GM15510 (cell line): ENCODE results near the gene RTN3.

ENCODE experiments used
- POLR2A ChIP-seq: IDR thresholded peaks from 3 replicates; pipeline ENCODE4 v1.6.1; 2011; ENCODE audit warnings: borderline replicate concordance; ENCODE audit not compliant: insufficient read length; ENCODE audit errors: extremely low read depth

The RTN3 gene

DNA sequence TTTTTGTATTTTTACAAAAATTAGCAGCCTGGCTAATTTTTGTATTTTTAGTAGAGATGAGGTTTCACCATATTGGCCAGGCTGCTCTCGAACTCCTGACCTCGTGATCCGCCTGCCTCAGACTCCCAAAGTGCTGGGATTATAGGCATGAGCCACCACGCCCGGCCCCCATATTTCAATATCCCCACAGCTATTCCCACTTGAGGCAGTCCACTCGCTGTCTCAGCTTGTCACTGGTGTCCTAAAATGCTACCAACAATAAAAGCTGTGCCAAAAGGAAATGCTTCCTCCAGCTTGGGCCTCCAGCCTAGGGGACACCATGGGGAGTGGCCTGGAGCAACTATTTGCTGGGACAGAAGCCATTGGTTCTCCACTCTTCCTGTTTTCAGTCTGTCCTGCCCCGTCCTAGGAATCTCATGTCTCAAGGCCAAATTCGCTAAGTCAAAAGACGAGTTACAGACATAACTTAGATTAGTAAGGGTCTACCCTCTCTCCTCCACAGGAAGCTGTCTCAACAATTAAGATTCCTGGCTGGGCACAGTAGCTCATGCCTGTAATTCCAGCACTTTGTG is 124.6 kb downstream of the RTN3 start:
- TF ChIP-seq POLR2A, result no peak
